ENCODE results near the gene PAF1. TPM values are rescaled to one million over a fixed set of nuclear protein-coding genes. Genes with fewer than 3 reads are reported as not detected.

Gene PAF1
- total and polyA plus RNA-seq, 2 of the 13 experiments (the other 11 are each of a cell fraction or from before 2014, with no cell fraction given) = 30.2 to 31.1 TPM

- TF ChIP-seq RFX5 (IDR thresholded peaks at IDR 0.05; ENCODE audit: low read depth, low read length) = peak; percentile 31; the same call in 1 of the 2 replicates
- TF ChIP-seq ZNF552 (CRISPR knock-in tag; IDR thresholded peaks at IDR 0.05; ENCODE audit: borderline replicate concordance) = no peak
- TF ChIP-seq HMGXB4 (CRISPR knock-in tag; IDR thresholded peaks at IDR 0.05; ENCODE audit: borderline replicate concordance in 1 of 2, low read depth in 1 of 2) = peak; percentile 89 to 99
- peak; percentile 40 for TF ChIP-seq ZNF781 (CRISPR knock-in tag; IDR thresholded peaks at IDR 0.05; ENCODE audit: borderline replicate concordance, not compliant biosample characterization)
- TF ChIP-seq ZNF326 (CRISPR knock-in tag; IDR thresholded peaks at IDR 0.05; ENCODE audit: borderline replicate concordance) = no peak
- TF ChIP-seq ZNF710 (CRISPR knock-in tag; IDR thresholded peaks at IDR 0.05; ENCODE audit: borderline replicate concordance) = peak; percentile 57; the same call in 1 of the 2 replicates
- TF ChIP-seq ZFX (CRISPR knock-in tag; IDR thresholded peaks at IDR 0.05; ENCODE audit: low read depth) = peak; percentile 71; the same call in 1 of the 2 replicates
- no peak for TF ChIP-seq FOXP1 (IDR thresholded peaks at IDR 0.05)
- TF ChIP-seq FOXP1 (CRISPR knock-in tag; IDR thresholded peaks at IDR 0.05) = peak; percentile 68
- no peak; the same call in 1 of the 2 replicates for TF ChIP-seq ZNF232 (CRISPR knock-in tag; IDR thresholded peaks at IDR 0.05; ENCODE audit: borderline replicate concordance)
- TF ChIP-seq ATF7 (IDR thresholded peaks at IDR 0.05) = no peak
- TF ChIP-seq ATF7 (CRISPR knock-in tag; IDR thresholded peaks at IDR 0.05) = no peak
- no peak for TF ChIP-seq MATR3 (CRISPR knock-in tag; IDR thresholded peaks at IDR 0.05)
- TF ChIP-seq RXRB (CRISPR knock-in tag; IDR thresholded peaks at IDR 0.05; ENCODE audit: borderline replicate concordance) = peak; percentile 90
- TF ChIP-seq HHEX (CRISPR knock-in tag; IDR thresholded peaks at IDR 0.05) = no peak
- no peak for TF ChIP-seq SMARCE1 (IDR thresholded peaks at IDR 0.05; ENCODE audit: borderline replicate concordance)
- no peak; the same call in 1 of the 2 replicates for TF ChIP-seq ZNF782 (CRISPR knock-in tag; IDR thresholded peaks at IDR 0.05; ENCODE audit: borderline replicate concordance)
- no peak for TF ChIP-seq LRRFIP1 (CRISPR knock-in tag; conservative IDR thresholded peaks at IDR 0.05)
- no peak for TF ChIP-seq FOXO4 (CRISPR knock-in tag; conservative IDR thresholded peaks at IDR 0.05)
- no peak for TF ChIP-seq ZNF34 (CRISPR knock-in tag; IDR thresholded peaks at IDR 0.05; ENCODE audit: borderline replicate concordance)
- TF ChIP-seq KDM3A (CRISPR knock-in tag; IDR thresholded peaks at IDR 0.05; ENCODE audit: low read depth) = peak; percentile 96
- peak; percentile 29; the same call in 1 of the 2 replicates for TF ChIP-seq KDM4B (CRISPR knock-in tag; IDR thresholded peaks at IDR 0.05)
These were observed 6.7 kb upstream of the PAF1 start (continued) for GRCh38 chr19:39397360-39398296.

All from HepG2 (cell line).